Chondrocyte (in vitro differentiated cells): ENCODE results near the gene PACS1. TPM values are rescaled to one million over a fixed set of nuclear protein-coding genes. Genes with fewer than 3 reads are reported as not detected.

Source experiments
- DNase-seq: peaks from one replicate; pipeline ENCODE4 v3.0.0; 2021; ENCODE audit warnings: mixed read lengths, low spot score
- H3K27ac Mint-ChIP-seq: one replicate; pipeline ENCODE4 v1.8.0; 2021; ENCODE audit warnings: mild to moderate bottlenecking, moderate library complexity, mixed read lengths; ENCODE audit not compliant: unreplicated experiment
- H3K27me3 Mint-ChIP-seq: 2 replicates; pipeline ENCODE4 v1.8.0; 2021; ENCODE audit warnings: low read depth, mixed read lengths
- H3K36me3 Mint-ChIP-seq: 2 replicates; pipeline ENCODE4 v1.8.0; 2021; ENCODE audit warnings: low read depth, mixed read lengths
- H3K4me1 Mint-ChIP-seq: 2 replicates; pipeline ENCODE4 v1.8.0; 2021; ENCODE audit warnings: low read depth, mild to moderate bottlenecking, mixed read lengths
- H3K4me3 Mint-ChIP-seq: one replicate; pipeline ENCODE4 v1.8.0; 2021; ENCODE audit warnings: mild to moderate bottlenecking, moderate library complexity, mixed read lengths; ENCODE audit not compliant: unreplicated experiment
- H3K9me3 Mint-ChIP-seq: 2 replicates; pipeline ENCODE4 v1.8.0; 2021; ENCODE audit warnings: low read depth, mixed read lengths
- CTCF ChIP-seq: fragments of 200-600 bp; sonication (generic); IDR thresholded peaks from 2 replicates; pipeline ENCODE4 v1.5.0; 2021; ENCODE audit warnings: antibody characterized with exemption, mild to moderate bottlenecking, moderate library complexity
- total RNA-seq: library from RNA; stranded (reverse); gene quantifications from 3 replicates; pipeline ENCODE4 v1.2.1, GENCODE V29; 2021

PACS1 gene
- total RNA-seq, 1 donor from 2014 or later, result 90.7 TPM

GRCh38 chr11:66225066-66225465, 155.0 kb downstream of the PACS1 start:
- TF ChIP-seq CTCF, result no peak

GRCh38 chr11:66226101-66226500, 156.0 kb downstream of the PACS1 start:
- Mint-ChIP-seq H3K36me3 (peaks cover 17% of the 10 kb centered on the region), H3K4me3 (no peak overlapping the region), H3K27ac (no peak overlapping the region), H3K27me3 (no peaks in the 10 kb centered on the region), H3K9me3 (no peaks in the 10 kb centered on the region), H3K4me1 (peaks cover 3% of the 10 kb centered on the region)
- TF ChIP-seq CTCF, result no peak
- DNase-seq, result peak; percentile 9

More at GRCh38 chr11:66225066-66225465, 155.0 kb downstream of the PACS1 start:
- H3K4me1 Mint-ChIP-seq, result peaks cover 3% of the 10 kb centered on the region
- no peak overlapping the region for H3K27ac Mint-ChIP-seq
- DNase-seq, result peak; percentile 2
- H3K27me3 Mint-ChIP-seq, result no peaks in the 10 kb centered on the region
- H3K36me3 Mint-ChIP-seq, result peaks cover 11% of the 10 kb centered on the region
- no peak overlapping the region for H3K4me3 Mint-ChIP-seq
- no peaks in the 10 kb centered on the region for H3K9me3 Mint-ChIP-seq

- Mint-ChIP-seq H3K27me3 (no peaks in the 10 kb centered on the region), H3K36me3 (peaks cover 25% of the 10 kb centered on the region), H3K4me1 (peaks cover 2% of the 10 kb centered on the region), H3K27ac (no peak overlapping the region), H3K9me3 (no peaks in the 10 kb centered on the region), H3K4me3 (no peak overlapping the region)
- no peak for TF ChIP-seq CTCF
- DNase-seq, result no peak
Measured at GRCh38 chr11:66227700-66228099, 157.6 kb downstream of the PACS1 start.

GRCh38 chr11:66228521-66228920, 158.4 kb downstream of the PACS1 start:
- H3K36me3 Mint-ChIP-seq, result peaks cover 31% of the 10 kb centered on the region

GRCh38 chr11:66230156-66230555, 160.1 kb downstream of the PACS1 start:
- Mint-ChIP-seq H3K36me3 (peaks cover 41% of the 10 kb centered on the region), H3K9me3 (no peaks in the 10 kb centered on the region), H3K4me3 (no peak overlapping the region), H3K27ac (no peak overlapping the region), H3K4me1 (no peaks in the 10 kb centered on the region), H3K27me3 (no peaks in the 10 kb centered on the region)
- no peak for TF ChIP-seq CTCF
- DNase-seq, result no peak

More at GRCh38 chr11:66228521-66228920, 158.4 kb downstream of the PACS1 start:
- H3K27ac Mint-ChIP-seq, result no peak overlapping the region
- H3K9me3 Mint-ChIP-seq, result no peaks in the 10 kb centered on the region
- no peak for DNase-seq
- H3K4me1 Mint-ChIP-seq, result no peaks in the 10 kb centered on the region
- H3K27me3 Mint-ChIP-seq, result no peaks in the 10 kb centered on the region
- no peak for TF ChIP-seq CTCF
- H3K4me3 Mint-ChIP-seq, result no peak overlapping the region
